Dermis microvascular lymphatic vessel endothelial cell (primary cell): ENCODE results near the gene EMCN. TPM values are rescaled to one million over a fixed set of nuclear protein-coding genes. Genes with fewer than 3 reads are reported as not detected.
A peak's percentile ranks its signal among the peaks of the same experiment; 100 is the strongest.
"Not testable (repeated sequence)": the region's sequence is repeated elsewhere in the genome, so short reads cannot be mapped to it uniquely, and the experiment has no call there.

Source experiments
- DNase-seq, 2 donors: peaks; one replicate each; pipeline versions ENCODE4 v3.0.0 to v3.0.0-alpha.2; 2010; ENCODE audit warnings: low read depth in 2 of 2
- total RNA-seq: library from RNA; depleted of rRNA; stranded (reverse); fragments of >200 nt; gene quantifications from 2 replicates; pipeline ENCODE4 v1.2.1, GENCODE V29; 2014

EMCN gene, protein sequence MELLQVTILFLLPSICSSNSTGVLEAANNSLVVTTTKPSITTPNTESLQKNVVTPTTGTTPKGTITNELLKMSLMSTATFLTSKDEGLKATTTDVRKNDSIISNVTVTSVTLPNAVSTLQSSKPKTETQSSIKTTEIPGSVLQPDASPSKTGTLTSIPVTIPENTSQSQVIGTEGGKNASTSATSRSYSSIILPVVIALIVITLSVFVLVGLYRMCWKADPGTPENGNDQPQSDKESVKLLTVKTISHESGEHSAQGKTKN
- 44.3 and 54.9 TPM in 2 replicates for total RNA-seq

DNA sequence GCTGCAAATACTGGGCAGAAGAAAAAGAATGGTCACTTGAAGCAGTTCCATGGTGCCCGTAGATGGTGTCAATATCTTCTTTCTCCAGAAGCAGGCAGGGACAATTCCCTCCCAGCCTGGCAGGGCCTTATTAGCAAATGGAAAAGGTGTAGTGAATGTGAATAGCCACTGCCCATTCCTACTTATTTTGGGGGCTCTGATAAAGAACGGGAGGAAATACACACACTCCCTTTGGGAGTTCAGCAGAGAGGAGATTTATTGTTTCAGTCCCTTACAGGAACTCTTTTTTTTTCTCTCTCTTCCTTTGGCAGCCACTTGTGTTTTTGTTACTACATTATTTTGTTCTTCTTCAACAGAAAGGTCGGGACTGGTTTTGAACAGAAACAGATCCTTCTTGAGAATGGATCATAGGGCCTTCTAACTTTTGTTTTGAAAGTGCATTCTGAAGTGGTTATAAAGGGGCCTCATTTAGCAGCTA, at the start of gene EMCN:
Gene EMCN, minus strand, starts transcription at position 159 of the 478 bp plus-strand sequence. Its CDS starts 108 bp downstream, at position 51.
- DNase-seq: peak in 1 of 2 donors; percentile 88

DNA sequence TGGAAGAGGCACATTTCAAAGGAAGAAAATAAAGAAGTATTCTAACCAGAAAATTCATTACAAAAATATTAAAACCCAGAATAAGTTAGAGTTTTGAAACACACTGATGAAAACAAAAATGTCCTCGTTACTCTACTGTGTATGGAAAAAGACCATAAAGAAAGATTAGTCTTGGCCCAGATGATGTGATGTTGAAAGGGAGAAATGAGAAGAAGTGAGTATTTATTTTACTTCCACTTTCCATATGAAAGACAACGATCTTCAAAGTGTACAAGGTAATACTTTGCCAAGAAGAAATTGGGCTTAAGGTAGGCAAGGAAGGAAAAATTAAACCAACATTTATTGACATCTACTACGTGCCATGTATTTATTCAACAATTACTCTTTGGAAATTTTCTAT, 48.6 kb upstream of the EMCN start:
- DNase-seq: no peak

DNA sequence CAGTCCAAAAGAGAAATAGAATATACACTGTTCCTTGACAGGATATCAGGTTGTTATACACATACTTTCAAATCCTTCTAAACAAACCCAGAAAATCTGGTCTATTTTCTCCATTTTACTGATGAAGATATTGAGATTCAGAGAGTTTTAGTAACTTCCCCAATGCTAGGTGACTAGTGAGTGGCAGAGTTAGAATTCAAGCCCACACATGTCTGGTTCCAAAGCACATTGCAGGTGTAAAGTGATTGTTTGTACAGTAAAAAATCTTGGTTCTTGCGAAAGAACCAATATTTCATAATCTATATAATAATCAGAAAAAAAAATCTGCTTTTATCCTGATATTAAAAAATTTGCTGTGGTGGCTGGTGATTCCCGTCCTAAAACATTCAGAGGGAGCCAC, 39.5 kb upstream of the EMCN start:
- DNase-seq: no peak

DNA sequence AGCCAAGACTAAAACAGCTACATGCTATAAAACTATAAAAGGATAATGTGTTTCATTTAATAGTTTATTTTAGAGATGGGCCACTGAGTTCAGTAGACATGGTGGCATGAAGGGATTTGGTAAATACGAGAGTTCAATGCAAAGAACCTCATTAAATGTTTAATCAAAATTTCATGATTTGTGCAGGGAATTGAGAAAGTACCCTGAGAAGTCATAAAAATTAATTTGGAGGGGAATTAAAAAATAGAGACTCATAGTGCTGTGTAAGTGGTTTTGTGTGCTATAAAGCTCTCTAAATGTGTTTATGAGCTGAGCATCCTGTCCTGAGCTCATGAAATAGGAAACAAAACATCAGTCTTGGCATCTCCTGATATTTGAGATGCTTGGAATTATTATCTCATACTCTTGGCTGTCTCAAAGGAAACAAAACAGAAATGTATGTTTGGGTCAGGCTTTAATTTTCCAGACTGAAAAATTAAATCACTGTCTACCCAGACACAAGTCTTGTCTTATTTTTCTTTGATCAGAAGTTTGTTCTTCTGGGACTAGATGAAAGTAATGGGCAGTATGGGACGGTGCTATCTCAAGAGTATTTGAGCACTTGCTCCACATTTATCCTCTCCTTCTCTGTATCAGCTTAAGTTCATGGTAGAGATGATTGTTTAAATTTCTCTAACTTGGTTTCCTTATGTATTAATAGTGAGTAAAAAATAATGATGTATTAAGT, 38.0 kb upstream of the EMCN start:
- peak in 1 of 2 donors; percentile 79 for DNase-seq

DNA sequence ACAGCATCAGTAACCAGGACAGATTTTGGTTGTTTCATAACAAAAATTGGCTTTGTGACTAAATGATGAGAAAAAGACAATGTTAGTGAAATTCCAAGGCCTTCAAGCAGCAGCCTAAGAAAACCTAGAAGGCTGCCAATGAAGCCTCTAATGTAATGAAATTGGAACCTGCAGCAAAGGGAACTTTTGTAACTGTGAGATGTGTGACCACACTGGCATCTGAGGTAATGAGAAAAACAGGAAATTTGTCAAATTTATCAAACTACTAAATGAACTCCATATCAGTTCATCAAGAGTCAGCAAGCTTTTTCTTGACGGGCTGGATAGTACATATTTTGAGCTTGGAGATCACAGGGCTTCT, 30.4 kb upstream of the EMCN start:
- DNase-seq: no peak

DNA sequence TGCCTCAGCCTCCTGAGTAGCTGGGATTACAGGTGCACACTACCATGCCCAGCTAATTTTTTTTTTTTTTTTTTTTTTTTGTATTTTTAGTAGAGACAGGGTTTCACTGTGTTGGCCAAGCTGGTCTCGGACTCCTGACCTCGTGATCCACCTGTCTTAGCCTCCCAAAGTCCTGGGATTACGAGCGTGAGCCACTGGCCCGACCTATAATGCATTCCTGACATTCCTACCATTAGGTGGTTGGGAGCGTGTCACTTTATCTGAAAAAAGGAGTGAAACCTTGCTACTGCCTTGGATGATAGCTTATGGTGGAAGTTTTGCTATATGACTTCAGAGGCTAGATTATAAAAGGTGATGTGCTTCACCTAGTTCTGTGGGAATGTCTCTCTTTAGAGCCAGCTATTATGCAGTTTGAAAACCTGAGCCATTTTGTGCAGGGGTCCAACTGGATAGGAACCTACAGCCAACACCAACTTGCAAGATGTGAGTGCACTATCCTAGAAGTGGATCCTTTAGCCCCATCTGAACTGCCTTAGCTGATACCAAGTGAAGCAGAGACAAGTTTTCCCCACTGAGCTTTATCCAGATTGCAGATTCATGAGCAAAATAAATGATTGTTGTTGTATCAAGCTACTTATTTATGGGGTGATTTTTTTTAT, 29.8 kb upstream of the EMCN start:
- no peak for DNase-seq

DNA sequence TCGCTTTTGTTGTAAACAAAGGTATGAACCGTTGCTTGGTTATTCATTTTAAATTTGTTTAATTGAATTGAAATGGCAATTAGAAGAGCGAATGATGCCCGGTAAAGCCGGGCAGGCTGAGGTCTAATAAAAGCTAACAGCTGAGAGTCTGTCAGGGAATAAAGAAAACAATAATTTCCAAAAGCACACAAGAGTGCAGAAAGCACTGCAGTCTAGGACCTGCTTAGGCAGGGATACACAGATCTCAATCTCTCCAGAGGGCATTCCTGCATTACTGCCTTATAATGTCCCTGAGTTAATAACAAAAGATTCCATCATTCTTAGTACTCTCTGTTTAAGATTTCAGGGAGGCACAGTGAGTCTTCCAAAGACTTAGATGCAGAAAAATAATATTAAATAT, 27.6 kb upstream of the EMCN start:
- DNase-seq: no peak

DNA sequence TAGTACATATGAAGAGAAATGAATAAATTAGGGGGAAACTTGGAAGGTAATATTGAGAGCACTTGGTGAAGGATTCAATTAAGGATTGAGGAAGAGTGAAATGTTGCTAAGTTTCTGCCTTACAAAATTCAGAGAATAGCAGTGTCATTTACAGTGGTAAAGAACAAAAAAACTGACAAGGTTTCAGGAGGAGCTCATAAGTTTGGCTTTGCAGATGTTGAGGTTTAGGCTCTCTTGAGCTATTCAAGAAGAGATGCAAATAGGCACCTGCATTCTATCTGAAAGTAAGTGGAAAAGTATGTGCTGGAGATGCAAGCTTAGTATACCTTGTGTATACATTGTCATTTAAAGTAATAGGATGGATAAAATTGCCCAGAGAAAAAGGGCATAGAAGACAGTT, 22.3 kb upstream of the EMCN start:
- DNase-seq: no peak

DNA sequence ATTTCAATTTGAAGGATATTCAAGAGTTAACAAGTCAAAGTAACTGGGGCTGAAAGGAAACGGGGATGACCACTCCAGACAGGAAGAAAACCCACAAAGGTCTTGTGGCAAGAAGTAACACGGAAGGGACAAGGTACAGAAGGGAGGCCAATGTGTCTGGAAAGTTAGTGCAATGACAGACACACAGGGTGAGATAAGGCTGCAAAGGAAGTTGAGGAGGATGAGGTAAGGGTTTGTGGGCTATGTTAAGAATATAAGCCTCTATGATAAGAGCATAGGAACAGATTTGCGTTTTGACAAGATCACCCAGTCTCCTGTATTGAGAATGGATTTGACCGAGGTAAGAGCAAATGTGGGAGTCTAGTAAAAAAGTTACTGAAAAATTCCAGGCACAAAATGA, 21.9 kb upstream of the EMCN start:
- DNase-seq: peak in 1 of 2 donors; percentile 67

DNA sequence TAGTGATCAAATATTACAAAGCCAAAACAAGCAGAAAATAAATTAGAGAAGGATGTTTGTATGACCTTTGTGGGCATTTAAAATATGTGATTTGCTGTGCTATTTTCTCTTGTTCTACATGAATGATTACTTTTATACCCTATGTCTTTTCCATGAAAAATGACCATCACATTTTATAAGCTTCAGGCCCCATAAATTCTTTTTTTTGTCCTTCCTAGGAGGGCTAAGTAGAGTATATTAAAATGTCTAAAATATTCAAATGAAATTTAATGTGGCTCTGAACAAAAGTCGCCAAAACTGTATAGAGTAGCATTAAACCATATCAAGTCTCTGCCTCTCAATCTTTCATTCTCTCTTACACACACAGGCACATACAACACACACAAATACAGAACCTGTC, 15.9 kb upstream of the EMCN start:
- DNase-seq: no peak

DNA sequence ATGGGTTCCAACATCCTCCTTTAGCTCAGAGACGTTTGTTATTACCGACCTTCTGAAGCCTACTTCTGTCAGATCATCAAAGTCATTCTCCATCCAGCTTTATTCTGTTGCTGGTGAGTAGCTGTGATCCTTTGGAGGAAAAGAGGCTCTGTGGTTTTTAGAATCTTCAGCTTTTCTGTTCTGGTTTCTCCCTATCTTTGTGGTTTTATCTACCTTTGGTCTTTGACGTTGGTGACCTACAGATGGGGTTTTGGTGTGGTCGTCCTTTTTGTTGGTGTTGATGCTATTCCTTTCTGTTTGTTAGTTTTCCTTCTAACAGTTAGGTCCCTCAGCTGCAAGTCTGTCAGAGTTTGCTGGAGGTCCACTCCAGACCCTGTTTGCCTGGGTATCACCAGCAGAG, 12.3 kb upstream of the EMCN start:
- DNase-seq: not testable (repeated sequence)

DNA sequence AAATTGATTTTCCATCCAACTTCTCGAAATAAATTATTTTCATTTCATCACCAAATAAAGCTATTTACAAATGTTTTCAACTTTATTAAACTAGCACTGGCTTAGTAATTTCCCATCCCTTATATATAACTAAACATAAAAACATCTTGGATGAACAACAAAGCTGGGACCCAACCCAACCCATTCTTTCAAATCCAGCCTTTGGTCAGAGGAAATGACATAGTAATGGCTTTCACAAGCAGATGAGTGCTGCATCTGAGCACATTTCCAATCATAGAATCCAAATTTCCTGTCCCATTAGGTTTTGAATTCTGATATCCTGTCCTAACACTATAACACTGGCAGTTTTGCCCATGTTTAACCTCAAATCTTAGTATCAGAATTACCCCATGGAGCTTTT, 7.9 kb upstream of the EMCN start:
- DNase-seq: peak; percentile 48 to 54

DNA sequence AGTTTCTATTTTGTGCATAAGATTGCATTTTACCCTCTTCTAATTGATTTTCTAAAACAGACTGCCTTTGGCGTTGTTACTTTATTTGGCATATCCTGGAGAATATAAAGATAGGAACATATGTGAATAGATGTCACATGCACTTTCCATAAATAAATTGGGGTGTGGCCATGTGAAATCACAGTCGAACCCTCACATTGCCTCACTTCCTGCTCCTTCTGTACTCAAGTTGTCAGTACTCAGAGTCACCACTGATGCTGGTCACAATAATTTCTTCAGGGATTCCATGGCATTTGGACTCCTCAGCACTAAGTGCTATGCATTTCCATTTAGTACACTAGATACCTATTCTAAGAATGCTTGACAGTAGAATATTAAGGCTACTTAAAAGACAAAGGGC, 1.4 kb upstream of the EMCN start:
- peak in 1 of 2 donors; percentile 36 for DNase-seq

DNA sequence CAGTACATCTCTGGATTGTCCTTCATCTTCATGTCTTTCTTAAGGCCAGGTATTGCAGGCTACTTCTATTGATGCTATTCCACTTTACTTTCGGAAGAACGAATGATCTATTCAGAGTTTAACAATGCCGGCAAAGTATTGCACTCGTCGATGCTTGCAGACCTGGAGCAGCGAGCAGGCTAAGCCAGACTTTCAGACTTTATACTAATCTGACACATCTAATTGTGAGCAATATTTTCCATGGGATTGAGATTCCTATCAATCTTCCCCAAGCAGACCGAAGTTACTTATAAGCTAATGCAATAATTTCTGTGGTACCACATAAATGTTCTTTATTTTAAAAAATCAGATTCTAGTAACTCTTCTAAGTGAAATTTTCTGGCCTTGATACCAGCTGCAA, 1.6 kb downstream of the EMCN start:
- peak in 1 of 2 donors; percentile 55 for DNase-seq

DNA sequence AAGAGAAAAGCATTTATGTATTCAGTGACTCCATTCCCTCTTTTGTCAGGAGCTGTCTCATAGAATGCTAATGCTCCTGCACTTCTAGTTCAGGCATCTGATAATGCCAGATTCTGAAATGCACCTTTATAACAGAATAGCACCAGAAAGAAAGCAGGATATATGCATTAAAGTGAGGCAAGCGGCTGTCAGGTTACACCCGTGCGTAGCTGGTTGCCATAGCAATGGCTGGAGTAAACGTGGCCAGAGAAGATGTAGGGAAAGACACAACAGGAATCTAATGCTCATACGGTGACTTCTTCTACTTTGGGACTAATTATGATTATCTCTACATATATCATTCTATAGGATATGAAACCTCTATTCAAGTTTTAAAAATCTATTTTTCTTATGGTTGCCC, 5.9 kb downstream of the EMCN start:
- DNase-seq: peak in 1 of 2 donors; percentile 48

DNA sequence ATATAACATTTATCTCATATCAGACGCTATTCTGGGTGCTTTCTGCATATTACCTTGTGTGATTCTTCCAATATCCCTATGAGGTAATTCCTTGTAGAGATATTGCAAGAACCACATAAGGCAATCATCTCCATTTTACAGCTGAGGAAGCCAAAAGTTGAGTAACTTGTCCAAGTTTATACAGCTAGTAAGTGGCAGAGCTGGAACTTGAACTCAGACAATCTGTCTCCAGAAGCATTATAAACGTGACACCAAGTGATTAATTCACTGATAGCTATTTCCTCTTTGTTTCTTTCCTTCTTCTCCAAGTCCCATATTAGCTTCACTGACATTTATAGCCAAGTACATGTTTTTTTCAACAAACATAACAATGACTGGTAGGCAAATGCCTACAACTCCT, 7.3 kb downstream of the EMCN start:
- DNase-seq: peak in 1 of 2 donors; percentile 42

DNA sequence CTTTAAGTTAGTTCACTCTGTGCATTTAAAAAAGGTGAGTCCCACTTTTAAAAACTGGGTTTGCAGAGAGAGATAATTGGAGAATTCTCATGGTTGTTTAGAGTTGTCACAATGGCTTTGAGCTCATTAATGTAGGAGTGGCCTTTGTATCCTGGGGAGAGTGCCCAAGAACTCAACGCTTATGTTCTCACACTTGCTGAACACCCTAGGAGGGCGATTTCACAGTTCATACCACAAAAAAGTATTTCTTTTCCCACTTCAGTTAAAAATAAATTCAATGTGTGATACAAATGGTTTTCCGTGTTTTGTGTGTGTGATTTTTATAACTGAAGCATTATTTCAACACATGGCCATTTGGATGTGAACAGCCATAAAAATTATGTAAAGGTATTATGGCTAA, 8.4 kb downstream of the EMCN start:
- DNase-seq: no peak

DNA sequence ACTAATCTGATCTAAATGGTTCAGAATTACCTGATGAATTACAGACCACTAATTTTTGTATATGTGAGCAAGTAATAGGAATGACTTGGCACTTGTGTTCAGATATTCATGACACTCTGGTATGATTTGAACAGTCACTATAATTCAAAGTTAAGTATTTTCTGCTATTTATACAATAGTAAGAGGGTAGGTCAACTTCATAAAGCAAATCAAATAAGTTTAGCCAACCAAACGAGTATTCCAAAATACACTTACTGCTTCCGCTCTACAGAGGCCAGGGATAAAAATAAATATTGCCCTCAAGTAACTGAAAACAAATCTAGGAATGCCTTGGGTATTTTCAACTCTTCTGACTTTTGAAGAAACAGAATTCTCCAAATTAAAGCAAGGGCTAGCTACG, 9.1 kb downstream of the EMCN start:
- DNase-seq: no peak

DNA sequence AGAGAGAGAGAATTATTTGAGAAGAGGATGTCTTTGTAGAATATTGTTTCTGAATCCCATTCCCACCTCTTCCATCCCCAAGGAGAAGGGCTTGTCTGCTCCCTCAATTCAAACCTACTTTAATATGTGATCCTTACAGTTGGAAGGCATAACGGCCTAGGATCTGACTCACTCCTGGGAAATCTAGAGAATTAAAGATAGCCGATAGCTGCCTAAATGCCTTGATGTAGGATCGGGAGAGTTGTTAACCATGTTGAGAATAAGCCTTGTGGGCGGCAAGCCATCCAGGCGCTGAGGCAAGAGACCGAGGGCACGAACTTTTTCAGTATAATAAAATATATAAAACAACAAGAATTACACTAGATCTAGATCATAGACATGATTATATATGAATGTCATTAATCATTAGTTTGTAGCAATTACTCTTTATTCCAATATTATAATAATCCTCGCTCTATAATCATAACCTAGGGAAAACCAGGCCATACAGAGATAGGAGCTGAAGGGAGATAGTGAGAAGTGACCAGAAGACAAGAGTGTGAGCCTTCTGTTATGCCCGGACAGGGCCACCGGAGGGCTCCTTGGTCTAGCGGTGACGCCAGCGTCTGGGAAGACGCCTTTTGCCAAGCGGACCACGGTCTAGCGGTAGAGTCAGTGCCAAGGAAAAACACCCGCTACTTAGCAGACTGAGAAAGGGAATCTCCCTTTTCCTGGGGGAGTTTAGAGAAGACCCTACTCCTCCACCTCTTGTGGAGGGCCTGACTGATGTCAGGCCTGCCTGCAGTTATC, 13.5 kb downstream of the EMCN start:
- no peak for DNase-seq

DNA sequence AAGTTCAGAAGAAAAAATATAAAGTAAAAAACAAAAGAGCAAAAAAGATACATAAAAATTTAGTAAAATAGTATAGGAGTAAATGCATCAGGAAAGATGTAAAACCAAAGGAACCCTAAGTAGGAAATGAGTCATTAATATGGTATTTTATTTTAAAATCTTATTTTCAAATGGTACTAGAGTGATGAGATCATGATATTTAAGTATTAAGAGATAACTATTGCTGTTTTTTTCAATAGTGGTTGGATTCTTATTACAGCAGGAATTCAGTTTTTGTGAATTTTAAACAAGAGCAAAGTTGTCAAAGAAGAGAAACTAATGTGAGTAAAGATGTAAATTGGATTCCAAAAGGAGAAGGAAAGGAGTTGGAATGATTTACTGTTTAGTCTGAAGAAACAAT, 20.0 kb downstream of the EMCN start:
- no peak for DNase-seq

DNA sequence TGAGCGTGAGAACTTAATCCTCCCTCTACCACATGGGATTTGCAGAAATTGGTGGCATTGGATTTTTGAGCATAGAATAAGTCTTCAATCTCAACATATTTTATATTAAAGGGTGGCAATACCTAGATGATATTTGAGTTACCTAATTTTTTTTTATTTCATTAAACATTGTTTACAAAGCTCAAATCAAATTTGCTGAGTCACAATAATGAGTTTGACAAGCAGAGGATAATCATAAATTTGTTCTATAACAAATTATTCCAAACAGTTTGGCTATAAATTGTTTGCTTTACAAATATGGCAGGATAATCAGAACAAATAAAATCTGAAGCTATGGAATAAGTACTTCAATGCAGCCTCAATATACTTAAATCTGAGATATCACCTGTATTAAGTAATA, 22.7 kb downstream of the EMCN start:
- no peak for DNase-seq

DNA sequence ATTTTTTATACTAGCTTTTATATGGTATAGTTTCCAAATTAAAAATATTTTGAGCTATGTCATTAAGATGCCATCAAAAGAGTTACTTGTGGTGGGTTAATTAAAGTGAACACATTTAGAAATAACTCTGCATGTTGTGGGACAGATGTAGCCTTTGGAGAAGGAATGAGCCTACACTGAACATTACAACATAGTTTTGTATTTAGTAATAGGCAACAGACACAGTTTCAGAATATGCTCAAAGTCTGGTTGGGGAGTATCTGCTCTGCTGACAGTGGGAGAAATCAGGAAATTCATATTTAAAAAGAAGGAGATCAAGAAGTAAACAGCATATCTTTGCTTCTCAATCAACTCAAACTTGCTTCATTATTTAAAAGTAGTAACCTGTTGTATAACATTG, 23.7 kb downstream of the EMCN start:
- DNase-seq: no peak
